CD4-positive, alpha-beta T cell treated with Interleukin-4 for 1 hour (primary cell): ENCODE data around the gene TBX1.
"Not testable (repeated sequence)": the region's sequence is repeated elsewhere in the genome, so short reads cannot be mapped to it uniquely, and the experiment has no call there.

ENCODE experiments used
- DNase-seq, 2 donors: peaks; one replicate each; pipeline ENCODE4 v3.0.0-alpha.2; 2020 to 2022

The TBX1 gene

DNA sequence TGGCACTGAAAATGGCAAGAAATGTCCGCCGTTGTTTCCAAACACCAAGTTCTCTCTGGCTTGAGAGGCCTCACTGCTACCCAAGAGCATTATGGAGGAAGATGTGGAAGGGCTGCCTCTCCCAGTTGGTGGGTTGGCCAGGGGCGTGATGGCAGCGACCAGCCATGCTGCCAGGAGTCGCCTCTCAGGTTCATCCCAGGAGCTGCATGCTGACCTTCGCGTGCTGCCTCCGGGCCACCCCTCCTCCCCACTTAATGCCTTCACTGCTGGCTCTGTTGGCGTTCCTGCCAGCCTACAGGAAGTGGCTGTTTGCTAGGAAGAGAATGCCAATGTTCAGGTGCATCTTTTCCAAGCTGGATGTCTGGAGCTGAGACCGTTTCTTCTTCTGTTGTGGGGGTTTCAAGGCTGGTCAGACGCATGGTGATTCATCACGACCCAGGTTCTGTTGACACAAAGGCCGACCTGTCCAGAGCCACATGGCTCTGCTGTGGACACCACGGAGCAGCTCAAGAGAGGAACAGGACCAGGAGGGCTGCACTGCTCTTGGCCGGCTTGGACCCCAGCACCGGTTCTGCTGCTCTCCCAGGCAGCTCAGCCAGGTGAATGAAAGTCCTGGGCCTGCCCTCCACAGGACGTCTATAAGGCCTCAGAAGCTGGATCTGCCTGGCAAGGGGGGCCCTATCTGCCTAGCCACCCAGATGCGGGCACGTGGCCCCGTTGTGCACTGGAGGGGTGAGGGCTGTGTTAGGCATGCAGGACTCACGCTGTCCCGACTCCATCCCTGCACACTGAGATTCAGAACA lies 25.1 kb downstream of the TBX1 start:
- no peak for DNase-seq

GRCh38 chr22:19786264-19786585 lies 25.6 kb downstream of the TBX1 start:
- DNase-seq = no peak

DNA sequence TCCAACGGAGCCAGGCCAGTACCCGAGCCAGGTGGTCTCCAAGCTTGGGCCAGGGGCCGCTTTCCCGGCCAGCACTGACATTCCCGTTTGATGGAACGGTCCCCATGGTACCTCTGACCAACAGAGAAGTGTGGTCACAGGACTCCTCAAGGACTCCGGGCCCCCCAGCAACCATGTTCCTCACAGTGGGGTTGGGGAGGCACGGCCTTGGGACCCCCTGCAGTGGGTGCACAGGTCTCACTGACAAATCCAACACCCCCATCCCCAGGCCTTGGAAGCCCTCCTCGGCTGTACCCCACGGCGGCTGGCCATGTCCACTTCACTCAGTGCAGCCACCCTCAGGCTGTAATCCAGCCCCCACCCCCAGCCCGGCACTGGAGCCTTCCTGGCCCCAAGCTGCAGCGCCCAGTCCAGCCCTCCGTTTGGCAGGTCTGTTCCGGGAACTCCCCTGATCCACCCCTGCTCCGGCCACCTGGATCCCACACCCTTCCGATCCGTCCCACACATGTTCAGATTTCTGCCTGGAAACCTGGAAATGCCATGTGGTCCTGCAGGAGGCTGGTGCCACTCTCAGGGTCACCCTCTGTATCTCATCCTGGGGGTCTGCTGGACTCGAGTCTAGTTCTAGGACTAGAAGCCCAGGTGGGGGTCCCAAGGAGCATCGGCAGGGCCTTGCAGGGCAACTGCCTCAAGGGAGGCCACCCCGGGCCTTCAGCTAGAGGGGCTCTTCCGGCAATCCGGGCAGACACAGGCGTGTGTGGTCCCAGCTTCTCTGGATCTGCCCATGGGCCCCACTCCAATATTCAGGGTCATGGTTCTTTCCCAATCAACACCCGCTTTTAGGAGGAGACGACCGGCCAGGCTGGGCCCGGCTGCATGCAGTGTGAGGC lies 26.6 kb downstream of the TBX1 start:
- DNase-seq = no peak

DNA sequence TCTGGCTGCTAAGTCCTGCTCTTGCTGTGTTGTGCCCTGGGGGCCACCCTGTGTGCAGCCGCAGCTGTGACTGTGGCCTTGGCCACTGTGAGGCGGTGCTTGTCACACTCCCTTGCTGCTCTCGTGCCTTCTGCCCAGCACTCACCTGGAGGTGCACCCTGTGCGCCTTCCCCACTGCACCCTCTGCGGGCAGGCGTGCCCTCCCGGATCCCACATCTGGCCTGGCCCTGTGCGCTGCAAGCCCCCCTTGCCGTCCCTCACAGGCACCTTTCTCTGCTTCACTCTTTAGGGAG lies 27.2 kb downstream of the TBX1 start:
- DNase-seq = no peak

DNA sequence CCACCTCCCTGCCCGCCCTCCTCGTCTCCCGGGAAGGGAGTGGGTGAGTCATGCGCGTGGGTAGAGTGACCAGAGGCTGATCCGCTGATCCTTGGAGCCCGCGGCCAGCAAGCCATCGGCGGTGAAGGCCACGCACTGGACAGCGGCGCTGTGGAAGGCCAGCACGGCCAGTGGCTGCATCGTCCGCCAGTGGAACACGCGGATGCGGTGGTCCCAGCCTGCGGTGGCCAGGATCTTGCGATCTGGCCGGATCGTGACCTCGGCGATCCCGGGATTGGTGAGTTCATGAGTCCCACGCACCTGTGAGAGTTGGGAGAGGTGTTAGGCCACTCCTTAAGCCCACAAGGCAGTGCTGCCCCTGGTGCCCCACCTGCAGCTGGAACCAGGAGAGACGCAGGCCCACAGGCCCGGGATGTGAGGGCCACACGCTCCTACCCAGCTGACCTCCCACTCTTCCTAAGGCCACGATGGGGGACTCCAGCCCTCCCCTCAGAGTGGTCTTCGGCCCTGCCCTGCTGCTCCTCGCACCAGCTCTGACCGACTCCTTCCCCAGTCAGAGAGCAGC lies 28.2 kb downstream of the TBX1 start:
- no peak for DNase-seq

DNA sequence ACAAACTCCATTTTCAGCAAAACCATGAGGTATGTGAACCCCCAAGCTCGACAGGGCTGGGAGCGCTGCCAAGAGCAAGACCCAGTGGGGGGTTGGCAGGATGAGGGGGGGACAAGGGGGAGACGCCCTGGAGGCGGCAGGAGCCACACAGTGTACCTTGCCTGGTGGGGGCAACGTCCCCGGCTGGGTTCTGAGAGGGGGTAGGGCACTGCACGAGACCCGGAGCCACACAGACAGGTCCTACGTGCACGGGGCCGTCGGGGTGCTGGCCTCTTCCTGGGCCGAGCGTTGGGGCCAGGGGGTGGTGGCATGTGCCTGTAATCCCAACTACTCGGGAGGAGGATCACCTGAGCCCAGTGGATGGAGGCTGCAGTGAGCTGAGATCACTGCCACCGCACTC lies 28.8 kb downstream of the TBX1 start:
- DNase-seq = no peak

GRCh38 chr22:19789828-19790227 lies 29.2 kb downstream of the TBX1 start:
- no peak for DNase-seq

- no peak for DNase-seq
These were observed 30.7 kb downstream of the TBX1 start for GRCh38 chr22:19791243-19791642.

GRCh38 chr22:19791894-19792293 lies 31.3 kb downstream of the TBX1 start:
- no peak for DNase-seq

GRCh38 chr22:19792383-19792896 lies 31.9 kb downstream of the TBX1 start:
- DNase-seq = not testable (repeated sequence)

GRCh38 chr22:19793161-19793560 lies 32.6 kb downstream of the TBX1 start:
- no peak for DNase-seq

GRCh38 chr22:19793661-19794310 lies 33.2 kb downstream of the TBX1 start:
- DNase-seq = no peak

GRCh38 chr22:19795617-19796008 lies 35.0 kb downstream of the TBX1 start:
- no peak for DNase-seq

- DNase-seq = no peak
These were observed 35.6 kb downstream of the TBX1 start for GRCh38 chr22:19796160-19796559.

- DNase-seq = no peak
These were observed 36.8 kb downstream of the TBX1 start for GRCh38 chr22:19797086-19798002.

DNA sequence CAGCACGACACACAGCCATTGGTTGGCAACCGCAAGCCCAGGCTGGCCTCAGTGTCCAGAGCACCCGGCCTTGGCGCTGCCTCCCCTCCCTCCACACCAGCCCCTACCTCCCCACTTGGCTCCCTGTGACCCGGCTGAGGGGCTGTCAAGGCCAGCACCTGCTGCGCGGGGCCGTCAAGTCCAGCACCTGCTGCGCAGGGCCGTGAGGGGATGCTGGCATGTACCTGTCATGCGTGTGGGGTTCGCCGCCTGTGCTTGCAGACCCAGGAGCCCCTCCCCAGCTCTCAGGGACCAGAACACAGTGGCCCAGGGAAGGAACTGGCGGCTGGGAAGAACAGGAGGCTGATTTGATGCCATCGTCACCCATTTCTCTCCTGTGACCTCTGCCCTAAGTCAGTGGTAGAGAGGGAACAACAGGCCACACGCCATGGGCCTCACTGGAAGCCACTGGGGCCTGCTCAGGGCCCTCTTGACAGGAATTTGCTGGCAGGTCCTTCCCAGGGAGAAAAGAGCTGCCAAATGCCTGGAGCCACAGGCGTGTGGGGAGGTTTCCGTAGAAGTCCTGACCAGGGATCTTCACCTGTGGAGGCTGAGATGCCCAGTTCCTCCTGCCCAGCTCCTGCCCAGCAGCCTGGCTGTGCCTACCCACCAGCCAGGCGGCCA lies 37.6 kb downstream of the TBX1 start:
- DNase-seq = no peak

GRCh38 chr22:19798891-19799293 lies 38.3 kb downstream of the TBX1 start:
- no peak for DNase-seq

DNA sequence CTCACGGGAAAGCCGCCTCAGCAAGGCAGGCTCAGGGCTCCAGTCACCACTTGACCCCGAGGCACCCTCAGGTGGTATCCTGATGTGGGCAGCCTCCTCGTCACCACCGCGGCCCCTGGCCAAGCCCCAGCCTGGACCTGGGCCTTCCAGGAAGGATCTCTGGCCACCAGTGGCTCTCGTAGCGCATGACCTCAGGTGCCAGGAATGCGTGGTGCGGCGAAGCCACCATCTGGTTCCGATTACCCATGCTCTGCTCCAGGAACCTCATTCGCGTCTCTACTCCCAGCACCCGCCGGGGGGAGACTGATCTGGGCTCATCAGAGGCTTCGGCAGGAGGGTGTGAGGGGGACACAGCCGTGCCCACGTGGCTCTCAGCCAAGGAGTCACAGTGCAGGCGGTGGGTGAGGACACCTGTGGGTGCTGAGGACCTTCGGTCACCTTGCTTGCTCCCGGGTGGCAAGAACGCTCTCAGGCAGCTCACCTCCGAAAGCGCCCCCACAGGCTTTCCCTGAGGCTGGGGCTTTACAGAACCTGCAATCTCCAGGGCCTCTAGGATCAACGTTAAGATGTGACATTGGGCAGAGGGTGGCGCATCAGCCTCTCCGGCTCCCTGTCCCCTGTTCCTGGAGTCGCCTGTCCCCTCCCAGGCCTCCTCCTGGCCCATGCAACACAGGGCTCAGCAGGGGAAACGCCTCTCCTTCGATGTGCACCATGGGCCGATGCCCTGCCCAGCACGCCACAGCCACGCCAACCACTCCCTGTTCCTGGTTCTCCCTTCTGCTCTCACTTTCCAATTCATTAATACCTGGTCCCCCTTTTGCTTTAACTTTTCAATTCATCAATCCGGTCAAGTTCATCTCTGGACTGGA lies 39.0 kb downstream of the TBX1 start:
- DNase-seq = no peak

GRCh38 chr22:19800306-19800705 lies 39.7 kb downstream of the TBX1 start:
- no peak for DNase-seq

- no peak for DNase-seq
These were observed 40.2 kb downstream of the TBX1 start for GRCh38 chr22:19800761-19801244.
